NB4 (cell line): ENCODE results near the gene HMBS.
A peak's percentile ranks its signal among the peaks of the same experiment; 100 is the strongest.

Experiments used
- CTCF ChIP-seq: IDR thresholded peaks from one replicate; pipeline ENCODE4 v1.5.1; 2012; ENCODE audit warnings: low read depth, low read length
- POLR2A ChIP-seq: IDR thresholded peaks from 2 replicates; pipeline ENCODE4 v1.6.1; 2011; ENCODE audit warnings: mild to moderate bottlenecking; ENCODE audit not compliant: insufficient read length; ENCODE audit errors: extremely low read depth

GRCh38 chr11:119093942-119094815 is 9.5 kb downstream of the HMBS start:
- TF ChIP-seq POLR2A, result peak; percentile 31
- no peak for TF ChIP-seq CTCF
